Chondrocyte (in vitro differentiated cells): ENCODE measurements around the gene ASB13. TPM values are rescaled to one million over a fixed set of nuclear protein-coding genes. Genes with fewer than 3 reads are reported as not detected.

Experiments used
- DNase-seq: peaks from one replicate; pipeline ENCODE4 v3.0.0; 2021; ENCODE audit warnings: mixed read lengths, low spot score
- H3K27ac Mint-ChIP-seq: one replicate; pipeline ENCODE4 v1.8.0; 2021; ENCODE audit warnings: mild to moderate bottlenecking, moderate library complexity, mixed read lengths; ENCODE audit not compliant: unreplicated experiment
- H3K27me3 Mint-ChIP-seq: 2 replicates; pipeline ENCODE4 v1.8.0; 2021; ENCODE audit warnings: low read depth, mixed read lengths
- H3K36me3 Mint-ChIP-seq: 2 replicates; pipeline ENCODE4 v1.8.0; 2021; ENCODE audit warnings: low read depth, mixed read lengths
- H3K4me1 Mint-ChIP-seq: 2 replicates; pipeline ENCODE4 v1.8.0; 2021; ENCODE audit warnings: low read depth, mild to moderate bottlenecking, mixed read lengths
- H3K4me3 Mint-ChIP-seq: one replicate; pipeline ENCODE4 v1.8.0; 2021; ENCODE audit warnings: mild to moderate bottlenecking, moderate library complexity, mixed read lengths; ENCODE audit not compliant: unreplicated experiment
- H3K9me3 Mint-ChIP-seq: 2 replicates; pipeline ENCODE4 v1.8.0; 2021; ENCODE audit warnings: low read depth, mixed read lengths
- CTCF ChIP-seq: fragments of 200-600 bp; sonication (generic); IDR thresholded peaks from 2 replicates; pipeline ENCODE4 v1.5.0; 2021; ENCODE audit warnings: antibody characterized with exemption, mild to moderate bottlenecking, moderate library complexity
- total RNA-seq: library from RNA; stranded (reverse); gene quantifications from 3 replicates; pipeline ENCODE4 v1.2.1, GENCODE V29; 2021

Gene ASB13
- total RNA-seq, 1 donor from 2014 or later = 14.0 TPM

GRCh38 chr10:5640501-5640900 lies 25.9 kb downstream of the ASB13 start:
- no peak for DNase-seq
- Mint-ChIP-seq H3K4me1 (no peaks in the 10 kb centered on the region), H3K4me3 (no peak overlapping the region), H3K36me3 (peaks cover 26% of the 10 kb centered on the region), H3K27me3 (no peaks in the 10 kb centered on the region), H3K27ac (no peak overlapping the region), H3K9me3 (no peaks in the 10 kb centered on the region)
- TF ChIP-seq CTCF = no peak

- Mint-ChIP-seq H3K9me3 (no peaks in the 10 kb centered on the region), H3K4me3 (no peak overlapping the region), H3K4me1 (no peaks in the 10 kb centered on the region), H3K27me3 (no peaks in the 10 kb centered on the region), H3K36me3 (peaks cover 24% of the 10 kb centered on the region), H3K27ac (no peak overlapping the region)
- no peak for DNase-seq
- no peak for TF ChIP-seq CTCF
Measured at GRCh38 chr10:5640036-5640435, 26.4 kb downstream of the ASB13 start.

DNA sequence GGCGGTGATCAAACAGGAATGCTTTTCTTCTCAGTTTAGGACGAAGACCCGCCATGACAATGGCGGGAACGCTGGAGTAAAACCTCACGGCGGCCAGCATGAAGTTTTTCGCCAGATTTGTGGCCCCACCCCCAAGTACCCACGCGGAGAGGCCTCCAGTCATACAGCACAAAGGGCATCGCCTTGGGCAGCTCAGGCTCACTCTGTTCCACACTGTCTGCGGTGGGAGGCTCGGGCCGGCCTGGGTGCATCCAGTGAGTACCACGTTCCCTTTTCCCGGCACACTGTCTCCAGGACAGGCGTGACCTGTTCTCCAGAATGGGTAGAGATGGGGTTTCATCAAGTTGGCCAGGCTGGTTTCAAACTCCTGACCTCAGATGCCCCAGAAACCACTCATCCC lies 27.3 kb downstream of the ASB13 start:
- Mint-ChIP-seq H3K4me1 (no peaks in the 10 kb centered on the region), H3K27ac (no peak overlapping the region), H3K27me3 (no peaks in the 10 kb centered on the region), H3K9me3 (no peaks in the 10 kb centered on the region), H3K36me3 (peaks cover 21% of the 10 kb centered on the region), H3K4me3 (no peak overlapping the region)
- DNase-seq = no peak
- TF ChIP-seq CTCF = no peak

DNA sequence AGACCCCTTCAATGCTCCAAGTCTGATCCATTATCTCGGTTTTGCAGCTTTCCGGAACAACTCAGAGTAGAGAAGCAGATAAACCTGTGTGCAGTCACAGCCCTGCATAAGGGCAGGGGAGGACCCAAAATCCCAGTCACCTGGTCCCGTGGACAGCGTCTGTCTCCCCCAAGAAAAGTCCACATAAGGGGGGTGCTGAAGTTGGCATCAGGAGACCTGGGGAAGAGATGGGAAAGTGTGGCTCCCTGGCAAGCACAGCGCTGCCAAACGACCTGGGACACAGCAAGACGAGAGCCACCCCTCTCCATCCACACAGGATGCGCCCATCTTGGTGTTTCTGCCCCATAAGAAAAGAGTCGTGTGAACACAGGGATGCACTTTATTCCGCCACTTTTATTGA lies 27.9 kb downstream of the ASB13 start:
- H3K4me3 Mint-ChIP-seq = no peak overlapping the region
- H3K27ac Mint-ChIP-seq = no peak overlapping the region
- H3K4me1 Mint-ChIP-seq = no peaks in the 10 kb centered on the region
- DNase-seq = peak; percentile 21
- peaks cover 19% of the 10 kb centered on the region for H3K36me3 Mint-ChIP-seq
- no peaks in the 10 kb centered on the region for H3K9me3 Mint-ChIP-seq
- H3K27me3 Mint-ChIP-seq = no peaks in the 10 kb centered on the region
- no peak for TF ChIP-seq CTCF

DNA sequence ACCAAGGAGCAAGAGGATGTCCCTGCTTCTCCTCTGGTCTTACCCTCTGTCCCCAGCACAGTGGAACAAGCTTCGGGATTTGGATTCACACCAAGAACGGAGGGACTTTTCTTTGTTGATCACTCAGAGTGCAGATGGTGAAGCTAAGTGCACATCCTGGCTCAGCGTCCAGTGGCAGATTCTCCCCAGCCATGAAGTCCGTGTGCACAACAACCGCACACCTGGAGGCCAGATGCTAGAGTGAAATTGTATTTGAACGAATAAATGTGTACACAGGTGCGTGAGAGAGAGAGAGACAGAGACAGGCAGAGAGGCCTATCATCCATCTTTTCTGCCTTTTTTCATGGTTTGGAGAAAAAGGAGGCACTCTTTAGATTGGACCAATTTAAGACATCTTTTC lies 31.5 kb downstream of the ASB13 start:
- H3K36me3 Mint-ChIP-seq = peaks cover 4% of the 10 kb centered on the region
- H3K4me3 Mint-ChIP-seq = no peak overlapping the region
- no peak for TF ChIP-seq CTCF
- no peak for DNase-seq
- H3K27ac Mint-ChIP-seq = no peak overlapping the region
- H3K4me1 Mint-ChIP-seq = peaks cover 19% of the 10 kb centered on the region
- H3K9me3 Mint-ChIP-seq = no peaks in the 10 kb centered on the region
- H3K27me3 Mint-ChIP-seq = no peaks in the 10 kb centered on the region
